ENCODE data around the gene MGAT4A. TPM values are rescaled to one million over a fixed set of nuclear protein-coding genes. Genes with fewer than 3 reads are reported as not detected.

The MGAT4A gene
- total and polyA plus RNA-seq, 2 experiments from 2014 or later: 4.4 to 5.6 TPM

GRCh38 chr2:98717621-98718020, 13.3 kb downstream of the MGAT4A start:
- no peak for TF ChIP-seq REST (IDR thresholded peaks at IDR 0.05; ENCODE audit: unreplicated experiment)
- no peak for TF ChIP-seq CREB1 (CRISPR knock-in tag; IDR thresholded peaks at IDR 0.05; ENCODE audit: low read depth)
- TF ChIP-seq POLR2AphosphoS5 (IDR thresholded peaks at IDR 0.05; ENCODE audit: low read depth): no peak
- no peak for TF ChIP-seq EZH2 (IDR thresholded peaks at IDR 0.05; ENCODE audit: low read depth, unreplicated experiment)
- no peak for TF ChIP-seq EZH2phosphoT487 (IDR thresholded peaks at IDR 0.05; ENCODE audit: unreplicated experiment)
- no peak for TF ChIP-seq JUNB (IDR thresholded peaks at IDR 0.05; ENCODE audit: unreplicated experiment)
- no peak for TF ChIP-seq STAT1 (IDR thresholded peaks at IDR 0.05; ENCODE audit: unreplicated experiment)
- no peak for TF ChIP-seq NANOG (IDR thresholded peaks at IDR 0.05; ENCODE audit: borderline replicate concordance)
- TF ChIP-seq ZNF462 (CRISPR knock-in tag; IDR thresholded peaks at IDR 0.05): no peak

More at GRCh38 chr2:98717621-98718020, 13.3 kb downstream of the MGAT4A start:
- Histone ChIP-seq H3F3A (replicated peaks; ENCODE audit: low read depth) (no peaks in the 10 kb centered on the region), H3K4me3 (no peak overlapping the region), H3K36me3 (ENCODE audit: insufficient read depth) (no peaks in the 10 kb centered on the region), H3K4me1 (ENCODE audit: insufficient read depth) (no peaks in the 10 kb centered on the region), H3K9me2 (ENCODE audit: insufficient read depth) (no peaks in the 10 kb centered on the region), H3K27ac (ENCODE audit: low read depth) (no peak overlapping the region), H2AFZ (no peak overlapping the region), H3K4me2 (no peak overlapping the region), H3K79me2 (replicated peaks; ENCODE audit: insufficient read depth) (no peaks in the 10 kb centered on the region), H4K20me1 (replicated peaks; ENCODE audit: insufficient read depth) (no peaks in the 10 kb centered on the region), H3K27me3 (ENCODE audit: insufficient read depth) (no peaks in the 10 kb centered on the region)
- Mint-ChIP-seq H3K9me3 (no peaks in the 10 kb centered on the region), H3K36me3 (ENCODE audit: low read depth) (no peaks in the 10 kb centered on the region), H3K4me3 (no peak overlapping the region), H3K27ac (no peak overlapping the region), H3K27me3 (ENCODE audit: insufficient read depth, low read depth, poor library complexity) (peaks cover 3% of the 10 kb centered on the region), H3K4me1 (peaks cover 4% of the 10 kb centered on the region)
- peak; percentile 27; the same call in 2 of the 3 replicates for ATAC-seq
- DNase-seq (ENCODE audit: low spot score): no peak

All from GM23338 (cell line).